Right atrium auricular region (tissue), 2 donors: ENCODE measurements around the gene PRKCA. TPM values are rescaled to one million over a fixed set of nuclear protein-coding genes. Genes with fewer than 3 reads are reported as not detected.

Experiments
- DNase-seq: peaks from one replicate; pipeline ENCODE4 v3.0.0-alpha.2; 2019; ENCODE audit warnings: low spot score
- H3K27ac ChIP-seq, 2 donors: fragments of 200-600 bp; sonication (generic); 1 replicate in 1 of 2; 2 replicates in 1 of 2; pipeline ENCODE4 v1.5.1; 2016 to 2019
- H3K27me3 ChIP-seq, 2 donors: fragments of 200-600 bp; sonication (generic); one replicate each; pipeline versions ENCODE4 v1.5.1 to v1.6.0; 2017 to 2019
- H3K36me3 ChIP-seq: fragments of 200-600 bp; sonication (generic); one replicate; pipeline ENCODE4 v1.5.1; 2016
- H3K4me1 ChIP-seq, 2 donors: fragments of 200-600 bp; sonication (generic); one replicate each; pipeline versions ENCODE4 v1.5.1 to v1.6.0; 2017 to 2019
- H3K4me3 ChIP-seq, 2 donors: fragments of 200-600 bp; sonication (generic); 1 replicate in 1 of 2; 2 replicates in 1 of 2; pipeline ENCODE4 v1.5.1; 2017 to 2019; ENCODE audit warnings: mild to moderate bottlenecking in 1 of 2, moderate library complexity in 1 of 2
- H3K9me3 ChIP-seq, 2 donors: fragments of 200-600 bp; sonication (generic); one replicate each; pipeline ENCODE4 v1.5.1; 2019
- CTCF ChIP-seq, 2 donors: fragments of 200-600 bp; sonication (generic); IDR thresholded peaks; one replicate each; pipeline ENCODE4 v1.5.1; 2019; ENCODE audit warnings: antibody characterized with exemption in 2 of 2
- total RNA-seq, 2 donors: library from RNA; depleted of rRNA; stranded (reverse); fragments of >200 nt; gene quantifications; one replicate each; pipeline ENCODE4 v1.1.0, GENCODE V29; 2016

PRKCA gene
- total RNA-seq, 2 donors from 2014 or later = 6.4 to 6.6 TPM

- no peak overlapping the region for H3K4me3 ChIP-seq
- H3K27ac ChIP-seq = no peak overlapping the region
- H3K4me1 ChIP-seq = no peaks in the 10 kb centered on the region
- H3K27me3 ChIP-seq = no peaks in the 10 kb centered on the region
- H3K9me3 ChIP-seq = no peaks in the 10 kb centered on the region
- DNase-seq = no peak
- H3K36me3 ChIP-seq = no peaks in the 10 kb centered on the region
- no peak for TF ChIP-seq CTCF (IDR thresholded peaks at IDR 0.05)
These were observed 541.2 kb downstream of the PRKCA start for GRCh38 chr17:66843627-66844026.

DNA sequence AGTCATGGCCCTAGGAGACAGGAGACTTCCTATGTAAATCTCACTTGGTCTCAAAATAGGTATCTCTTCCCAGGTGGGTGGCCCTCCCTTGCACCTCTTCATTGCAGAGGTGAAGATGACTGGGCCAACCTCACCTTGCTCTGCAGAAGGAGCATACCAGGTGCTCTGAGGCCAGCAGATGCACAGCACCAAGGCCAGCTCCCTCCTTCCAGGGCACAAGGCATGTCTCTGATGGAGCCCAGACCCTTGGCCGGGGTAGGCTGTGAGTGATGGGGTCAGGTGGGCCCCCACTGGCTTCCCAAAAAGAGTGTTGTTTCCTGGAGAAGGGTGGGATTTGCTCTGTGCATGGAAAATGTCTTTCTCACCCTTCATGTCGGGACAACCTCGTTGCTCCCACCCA, 545.3 kb downstream of the PRKCA start:
- Histone ChIP-seq H3K4me1 (peaks cover 0 to 13% of the 10 kb centered on the region in 2 donors), H3K27ac (no peak overlapping the region), H3K4me3 (no peak overlapping the region), H3K36me3 (no peaks in the 10 kb centered on the region), H3K27me3 (no peaks in the 10 kb centered on the region), H3K9me3 (no peaks in the 10 kb centered on the region)
- no peak for TF ChIP-seq CTCF (IDR thresholded peaks at IDR 0.05)
- no peak for DNase-seq

DNA sequence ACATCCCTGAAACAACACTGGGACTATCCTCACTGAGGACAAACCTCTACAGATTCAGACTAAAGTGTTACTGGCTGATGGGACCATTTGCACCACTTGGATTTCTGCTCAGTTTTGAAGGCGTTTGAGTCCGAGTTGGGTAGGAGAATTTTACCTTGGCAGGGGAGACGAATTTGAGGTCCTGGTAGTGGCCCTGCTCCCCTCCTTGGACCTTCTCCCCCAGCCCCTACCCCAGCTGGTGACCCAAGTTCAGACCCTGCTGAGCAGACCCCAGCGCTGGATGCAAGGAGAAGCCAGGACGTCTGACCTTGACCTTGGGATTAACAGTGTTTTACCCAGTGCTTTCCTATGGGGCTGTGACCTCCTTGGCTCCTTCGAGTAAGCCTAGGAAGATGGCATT, 546.1 kb downstream of the PRKCA start:
- H3K36me3 ChIP-seq = no peaks in the 10 kb centered on the region
- no peaks in the 10 kb centered on the region for H3K9me3 ChIP-seq
- H3K27ac ChIP-seq = no peak overlapping the region
- peaks cover 0 to 13% of the 10 kb centered on the region in 2 donors for H3K4me1 ChIP-seq
- H3K4me3 ChIP-seq = no peak overlapping the region
- no peaks in the 10 kb centered on the region for H3K27me3 ChIP-seq
- no peak for DNase-seq
- no peak for TF ChIP-seq CTCF (IDR thresholded peaks at IDR 0.05)

DNA sequence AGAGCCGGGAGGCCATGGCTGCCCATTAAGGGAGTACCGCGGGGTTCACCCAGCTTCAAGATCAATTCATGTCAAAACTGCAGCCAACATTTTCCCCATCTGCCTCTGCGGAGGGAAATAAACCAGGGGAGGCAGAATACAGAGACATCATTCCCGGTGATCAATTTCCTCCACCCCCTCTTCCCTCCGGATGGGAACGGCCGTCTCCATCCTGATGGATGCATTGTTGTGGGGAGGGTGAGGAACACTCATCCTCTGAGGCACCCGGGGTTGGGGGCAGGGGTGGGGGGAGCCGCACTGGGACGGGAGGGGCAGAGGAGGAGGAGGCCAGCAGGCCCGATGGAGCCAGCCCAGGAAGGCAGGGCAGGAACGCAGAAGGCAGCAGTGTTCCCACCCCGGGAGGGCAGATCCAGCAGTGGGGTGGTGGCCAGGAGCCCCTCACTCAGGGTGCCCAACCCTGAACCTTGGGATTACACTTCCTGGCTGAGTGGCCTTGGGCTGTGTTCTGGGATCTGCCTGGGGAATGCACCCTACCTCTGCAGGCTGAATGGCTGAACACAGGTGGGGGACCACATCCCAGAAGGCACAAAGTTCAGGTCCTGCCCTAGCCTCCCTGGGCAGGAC, 546.7 kb downstream of the PRKCA start:
- no peak for DNase-seq
- Histone ChIP-seq H3K27ac (no peak overlapping the region), H3K4me3 (no peak overlapping the region), H3K27me3 (no peaks in the 10 kb centered on the region), H3K36me3 (no peaks in the 10 kb centered on the region), H3K4me1 (peaks cover 0 to 13% of the 10 kb centered on the region in 2 donors), H3K9me3 (no peaks in the 10 kb centered on the region)
- no peak for TF ChIP-seq CTCF (IDR thresholded peaks at IDR 0.05)

DNA sequence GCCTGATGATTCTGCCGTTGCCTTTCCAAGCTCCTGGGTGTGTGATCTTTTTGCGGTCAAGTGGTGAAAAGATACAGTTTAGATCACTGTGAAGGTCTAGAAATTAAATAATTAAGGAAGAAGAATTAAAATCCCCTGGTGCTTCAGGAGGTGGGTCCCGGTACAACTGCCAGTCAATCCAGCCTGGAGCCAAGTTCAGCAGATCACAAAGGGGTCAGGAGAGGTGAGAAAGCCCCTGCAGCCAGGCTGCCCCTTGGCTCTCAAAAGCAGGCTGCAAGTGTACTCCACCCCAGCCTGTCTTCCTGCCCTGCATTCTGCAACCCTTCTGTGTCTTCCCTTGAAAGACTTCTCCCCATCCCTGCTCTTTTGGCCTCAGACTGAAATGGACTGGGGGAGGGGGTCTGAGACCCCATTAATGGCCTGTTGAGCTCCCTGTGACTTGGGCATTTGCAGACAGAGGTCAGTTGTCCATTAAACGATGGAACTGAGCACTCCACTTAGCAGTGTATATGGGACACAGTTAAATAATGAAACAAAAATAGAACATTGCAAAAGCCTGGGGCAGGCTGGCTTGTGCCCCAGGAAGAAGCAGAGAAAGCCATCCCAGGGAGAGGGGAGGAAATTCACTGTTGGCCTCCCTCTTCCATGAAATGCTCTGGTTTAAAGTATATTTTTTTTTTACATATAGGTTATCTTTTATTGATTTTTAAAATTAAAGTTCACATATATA, 547.6 kb downstream of the PRKCA start:
- no peak for TF ChIP-seq CTCF (IDR thresholded peaks at IDR 0.05)
- H3K27ac ChIP-seq = no peak overlapping the region

More for the DNA sequence above, 547.6 kb downstream of the PRKCA start:
- Histone ChIP-seq H3K36me3 (no peaks in the 10 kb centered on the region), H3K27me3 (no peaks in the 10 kb centered on the region), H3K9me3 (peaks cover 0 to 5% of the 10 kb centered on the region in 2 donors), H3K4me1 (peaks cover 0 to 13% of the 10 kb centered on the region in 2 donors), H3K4me3 (no peak overlapping the region)
- DNase-seq = no peak
